Posterior cingulate gyrus (tissue), 11 donors: ENCODE results near the gene SLC23A3.

Experiments
- DNase-seq, 10 donors: peaks; one replicate each; pipeline versions ENCODE4 v3.0.0 to v3.0.0-alpha.2; 2020 to 2021; ENCODE audit warnings: mixed read lengths in 3 of 10
- intact Hi-C: fragments of 100-400 bp; cut with DNase I; formaldehyde crosslinking; loops from one replicate; pipeline ENCODE4 v1.15.1; 2023

SLC23A3 gene, protein sequence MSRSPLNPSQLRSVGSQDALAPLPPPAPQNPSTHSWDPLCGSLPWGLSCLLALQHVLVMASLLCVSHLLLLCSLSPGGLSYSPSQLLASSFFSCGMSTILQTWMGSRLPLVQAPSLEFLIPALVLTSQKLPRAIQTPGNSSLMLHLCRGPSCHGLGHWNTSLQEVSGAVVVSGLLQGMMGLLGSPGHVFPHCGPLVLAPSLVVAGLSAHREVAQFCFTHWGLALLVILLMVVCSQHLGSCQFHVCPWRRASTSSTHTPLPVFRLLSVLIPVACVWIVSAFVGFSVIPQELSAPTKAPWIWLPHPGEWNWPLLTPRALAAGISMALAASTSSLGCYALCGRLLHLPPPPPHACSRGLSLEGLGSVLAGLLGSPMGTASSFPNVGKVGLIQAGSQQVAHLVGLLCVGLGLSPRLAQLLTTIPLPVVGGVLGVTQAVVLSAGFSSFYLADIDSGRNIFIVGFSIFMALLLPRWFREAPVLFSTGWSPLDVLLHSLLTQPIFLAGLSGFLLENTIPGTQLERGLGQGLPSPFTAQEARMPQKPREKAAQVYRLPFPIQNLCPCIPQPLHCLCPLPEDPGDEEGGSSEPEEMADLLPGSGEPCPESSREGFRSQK

DNA sequence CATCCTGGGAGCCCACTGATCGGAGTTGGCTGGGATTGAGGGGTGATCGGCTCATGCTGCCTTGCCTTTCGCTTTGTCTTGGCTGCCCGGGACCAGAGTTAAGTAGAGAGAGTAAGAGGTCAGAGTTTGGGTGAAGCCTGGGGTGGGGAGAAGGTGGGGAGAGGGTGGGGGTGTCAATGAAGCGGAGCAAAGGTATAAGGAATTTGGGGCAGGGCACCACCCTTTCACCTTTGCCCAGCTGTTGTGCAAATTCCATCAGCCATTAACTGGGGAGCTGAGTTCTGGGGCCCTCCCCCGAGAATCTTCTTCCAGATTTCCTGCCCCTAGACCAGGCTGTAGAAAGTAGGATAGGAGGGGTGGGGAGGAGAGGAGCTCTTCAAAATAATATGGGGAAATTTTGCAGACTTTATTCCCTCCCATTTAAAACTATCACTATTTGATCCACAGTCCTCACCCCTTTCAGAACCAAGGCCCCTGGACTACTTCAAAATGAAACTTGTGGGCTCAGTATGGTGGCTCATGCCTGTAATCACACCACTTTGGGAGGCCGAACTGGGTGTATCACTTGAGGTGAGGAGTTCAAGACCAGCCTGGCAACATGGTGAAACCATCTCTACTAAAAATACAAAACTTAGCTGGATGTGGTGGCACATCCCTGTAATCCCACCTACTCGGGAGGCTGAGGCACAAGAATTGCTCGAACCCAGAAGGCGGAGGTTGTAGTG, at the start of gene SLC23A3:
Gene SLC23A3, minus strand, starts transcription at position 100 of the 725 bp plus-strand sequence. Its CDS starts 45 bp downstream, at position 55.
- DNase-seq: peak in 1 of 10 donors; percentile 51
- intact Hi-C loops: no loop called here

DNA sequence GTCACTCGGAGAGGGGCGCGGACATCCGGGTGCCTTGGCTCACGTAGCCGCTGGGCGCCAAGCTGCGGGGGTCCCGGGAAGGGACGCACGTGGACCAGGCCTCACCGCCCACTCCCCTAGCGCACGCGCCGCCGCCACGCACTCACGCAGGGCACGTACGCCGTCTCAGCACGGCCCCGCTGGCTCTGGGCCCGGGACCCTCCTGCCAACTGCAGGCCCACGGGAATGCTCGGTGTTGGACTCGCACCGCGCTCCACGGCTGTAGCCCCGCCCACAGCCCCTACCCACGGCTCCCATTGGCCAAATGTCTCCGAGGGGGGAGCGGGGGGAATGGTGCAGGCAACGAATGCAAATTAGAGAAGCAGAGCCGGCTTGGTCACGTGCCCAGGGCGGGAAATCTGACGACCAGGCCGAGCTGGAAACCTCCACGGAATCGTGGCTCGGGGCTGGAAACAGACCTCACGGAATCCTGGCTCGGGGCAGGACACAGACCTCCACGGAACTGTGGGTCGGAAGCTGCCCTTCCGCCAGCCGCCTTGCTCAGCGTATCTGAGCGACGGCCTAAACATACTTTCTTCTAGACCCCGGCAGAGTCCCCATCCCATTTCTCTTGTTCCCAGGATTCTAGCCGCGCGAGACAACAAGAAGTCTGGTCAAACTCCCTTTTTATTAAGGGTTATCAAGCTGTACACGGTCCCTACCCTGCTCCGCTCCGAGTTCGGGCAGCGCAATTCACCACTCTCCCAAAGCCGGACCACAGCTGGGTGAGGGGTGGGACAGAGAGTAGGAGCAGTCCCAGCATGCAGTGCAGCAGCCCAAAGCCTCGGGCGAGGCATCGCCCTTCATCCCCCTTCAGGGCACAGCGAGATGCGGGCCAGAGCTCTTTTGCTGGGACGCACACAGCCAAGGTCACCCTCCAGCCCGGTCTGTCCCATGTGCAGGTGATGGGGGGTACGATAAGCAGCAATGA, 49.2 kb upstream of the SLC23A3 start, which contains the start of gene ABCB6:
Gene ABCB6, minus strand, starts transcription at position 227 of the 970 bp plus-strand sequence. CDS start 285 bp downstream, outside the sequence.
- peak; percentile 96 to 100 (median 98) for DNase-seq
- intact Hi-C loops: loop anchor here (1.0 kb wide), 1 partner anchor 26 kb away; the partner anchor contains the start of genes GLB1L and STK16

DNA sequence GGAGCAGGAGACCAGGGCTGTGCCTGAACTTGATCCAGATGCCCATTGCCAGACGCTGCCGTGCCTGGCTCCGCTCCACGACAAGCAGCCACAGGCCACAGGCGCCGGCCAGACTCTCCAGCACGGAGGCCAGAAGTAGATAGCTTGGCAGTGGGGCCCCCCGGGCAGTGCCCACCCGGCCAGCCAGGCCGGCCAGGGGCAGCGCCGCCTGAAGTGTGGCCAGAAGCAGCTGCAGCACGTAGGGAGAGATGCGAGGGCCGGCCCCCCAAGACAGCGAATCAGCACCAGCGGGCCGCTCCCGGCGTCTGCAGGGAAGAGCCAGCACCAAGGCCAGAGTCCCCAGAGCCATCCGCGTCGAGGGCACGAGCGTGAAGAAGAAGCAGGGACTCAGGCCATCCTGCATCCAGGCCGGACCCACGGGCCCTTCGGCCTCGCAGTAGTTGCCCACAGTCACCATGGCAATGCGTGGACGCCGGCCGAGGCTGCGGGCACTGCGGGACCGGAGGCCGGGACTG, 48.4 kb upstream of the SLC23A3 start:
- intact Hi-C loops: loop anchor here (1.0 kb wide), 1 partner anchor 27 kb away; the partner anchor contains the start of genes GLB1L and STK16
- peak in 9 of 10 donors; percentile 17 to 94 (median 62) for DNase-seq

DNA sequence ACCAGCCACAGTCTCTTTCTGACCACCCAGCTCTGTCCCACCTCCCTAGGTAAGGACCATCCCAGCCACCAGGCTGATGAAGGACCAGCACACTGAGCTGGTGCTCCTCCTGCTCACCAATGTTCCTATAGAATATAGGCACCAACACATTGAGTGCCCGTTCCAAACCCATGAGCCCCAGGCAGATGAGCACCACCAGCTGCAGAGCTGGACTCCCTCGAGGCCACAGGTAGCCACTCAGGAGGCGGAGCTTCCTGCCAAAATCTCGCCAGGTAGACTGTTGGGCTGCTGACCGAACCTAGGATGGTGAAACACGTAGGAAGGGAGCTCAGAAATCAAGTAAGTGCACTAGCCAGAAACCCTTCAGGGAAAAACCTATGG, 46.7 kb upstream of the SLC23A3 start:
- peak in 1 of 10 donors; percentile 56 for DNase-seq
- intact Hi-C loops: no loop called here

DNA sequence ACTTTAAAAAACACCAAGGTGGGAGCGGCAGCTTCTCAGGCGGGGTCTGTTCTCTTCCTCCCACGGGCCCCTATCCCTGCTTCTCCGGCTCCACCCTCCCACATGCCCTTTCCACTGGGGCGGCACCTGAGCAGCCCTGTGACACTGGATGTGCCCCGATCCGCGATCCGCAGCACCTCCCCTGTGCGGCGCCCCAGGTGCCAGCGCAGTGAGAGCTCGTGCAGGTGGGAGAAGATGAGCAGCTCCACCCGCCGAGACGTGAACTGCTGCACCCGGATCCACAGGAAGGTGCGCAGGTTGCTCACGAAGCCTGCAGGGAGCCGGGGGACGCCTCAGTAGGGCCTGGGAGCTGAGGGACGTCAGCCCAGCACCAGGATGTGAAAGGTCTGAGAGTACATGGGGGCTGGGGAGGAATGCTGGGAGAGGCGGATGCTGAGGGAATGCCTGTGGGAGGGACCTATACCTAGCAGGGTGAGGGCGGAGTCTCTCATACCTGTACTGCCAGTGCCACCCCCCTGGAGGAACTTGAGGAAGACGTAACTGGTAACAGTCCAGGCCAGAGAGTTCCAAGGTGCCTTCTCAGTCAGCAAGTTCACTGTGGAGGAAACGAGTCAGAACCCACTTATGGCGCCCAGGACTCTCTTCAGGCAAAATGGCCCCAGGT, 46.2 kb upstream of the SLC23A3 start:
- peak in 1 of 10 donors; percentile 78 for DNase-seq
- intact Hi-C loops: no loop called here

DNA sequence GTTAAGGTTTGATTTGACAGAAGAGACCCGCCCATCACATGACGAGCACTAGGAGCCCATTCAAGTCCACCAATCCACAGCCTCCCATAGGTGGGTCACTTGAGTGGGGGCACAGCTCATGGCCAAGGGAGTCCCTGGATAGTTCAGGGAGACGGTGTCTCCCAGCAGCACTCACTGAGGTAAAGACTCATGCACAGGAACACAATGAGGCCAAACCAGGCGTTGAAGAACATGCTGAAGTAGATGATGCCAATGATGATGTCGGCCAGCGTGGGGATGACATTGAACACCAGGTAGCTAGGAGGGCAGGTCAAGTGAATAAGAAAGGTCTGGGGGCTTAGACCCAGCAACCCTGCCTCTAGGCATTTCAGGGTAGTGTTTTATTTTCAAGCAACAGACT, 45.0 kb upstream of the SLC23A3 start:
- DNase-seq: no peak
- intact Hi-C loops: no loop called here

DNA sequence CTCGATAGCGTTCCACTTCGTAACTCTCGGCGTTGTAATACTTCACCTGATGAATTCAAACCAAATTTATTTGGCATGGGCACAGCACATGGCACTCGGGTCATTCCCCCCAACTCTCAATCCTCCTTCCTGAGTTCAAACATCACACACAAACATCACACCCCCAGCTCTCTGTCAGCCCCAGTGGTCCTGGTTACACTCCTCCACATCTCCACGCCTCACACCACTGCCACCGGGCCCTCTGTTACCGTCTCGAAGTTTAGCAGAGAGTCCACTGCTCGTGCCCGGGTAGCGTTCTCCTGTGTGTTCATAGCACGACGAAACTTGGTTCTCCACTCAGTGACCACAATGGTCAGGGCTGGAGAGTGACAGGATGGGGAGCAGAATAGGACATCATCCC, 44.3 kb upstream of the SLC23A3 start:
- intact Hi-C loops: no loop called here
- peak in 1 of 10 donors; percentile 73 for DNase-seq

DNA sequence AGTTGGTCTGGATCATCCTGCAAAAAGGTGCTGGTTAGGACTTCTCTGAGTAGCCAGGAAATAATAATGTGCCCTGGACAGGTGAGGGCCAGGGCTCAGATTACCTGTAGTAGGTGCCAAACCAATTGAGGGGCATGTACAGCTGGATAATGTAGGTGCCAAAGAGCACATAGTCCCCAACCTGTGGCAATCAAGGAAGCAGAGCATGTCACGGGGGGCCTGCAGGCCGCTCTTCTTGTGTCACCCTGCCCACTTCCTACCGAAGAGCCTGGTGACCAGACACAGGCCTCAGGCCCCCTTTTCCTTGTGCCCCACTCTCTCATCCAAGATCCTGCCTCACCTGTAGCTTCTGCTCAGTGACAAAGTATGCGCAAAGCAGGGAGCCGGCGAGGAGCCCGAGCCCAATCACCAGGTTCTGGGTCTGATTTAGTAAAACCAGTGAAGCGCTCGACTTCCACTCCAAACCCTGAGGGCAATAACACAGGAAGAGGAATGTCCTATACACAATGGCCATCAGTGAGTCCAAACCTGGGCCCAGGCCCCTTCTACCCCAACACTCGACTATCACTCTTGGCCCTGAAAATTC, 43.8 kb upstream of the SLC23A3 start:
- intact Hi-C loops: no loop called here
- DNase-seq: peak in 1 of 10 donors; percentile 38

DNA sequence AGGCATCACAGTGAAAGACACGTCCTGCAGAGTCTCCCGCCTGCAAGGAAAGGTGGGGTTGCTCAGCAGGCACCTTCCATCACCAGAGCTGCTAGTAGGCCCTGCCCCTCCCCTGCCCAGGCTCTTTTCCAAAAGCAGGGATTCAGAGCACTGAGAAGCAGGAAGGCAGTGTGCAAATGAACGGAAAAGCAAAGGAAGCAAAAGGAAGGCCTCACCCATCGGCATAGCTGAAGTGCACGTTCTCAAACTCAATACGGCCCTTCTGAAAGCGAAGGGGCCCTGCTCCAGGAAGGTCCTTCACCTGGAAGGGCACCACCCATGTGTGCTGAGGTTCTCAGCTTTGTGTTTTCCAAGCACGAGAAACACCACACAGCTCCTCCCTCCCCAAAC, 43.2 kb upstream of the SLC23A3 start:
- intact Hi-C loops: no loop called here
- no peak for DNase-seq

DNA sequence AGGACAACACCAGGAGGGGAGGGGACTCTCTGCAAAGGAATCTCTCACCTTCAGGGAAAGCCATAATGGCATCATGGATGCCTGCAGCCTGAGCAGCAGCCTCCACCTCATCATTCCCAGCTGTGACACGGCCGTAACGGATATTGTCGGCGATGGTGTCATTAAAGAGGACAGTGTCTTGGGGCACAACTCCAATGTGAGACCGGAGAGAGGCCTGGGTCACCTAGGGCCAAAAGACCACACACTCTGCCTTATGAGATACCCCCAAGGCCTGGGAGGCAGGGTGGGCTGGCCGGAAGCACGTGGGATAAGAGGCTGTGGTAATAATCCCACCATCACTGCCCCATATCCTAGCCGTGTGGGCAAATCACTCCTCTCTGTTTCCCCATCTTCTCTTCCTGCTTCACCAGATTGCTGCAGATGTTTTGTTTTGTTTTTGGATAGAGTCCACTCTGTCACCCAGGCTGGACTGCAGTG, 41.1 kb upstream of the SLC23A3 start:
- intact Hi-C loops: no loop called here
- peak in 1 of 10 donors; percentile 56 for DNase-seq

DNA sequence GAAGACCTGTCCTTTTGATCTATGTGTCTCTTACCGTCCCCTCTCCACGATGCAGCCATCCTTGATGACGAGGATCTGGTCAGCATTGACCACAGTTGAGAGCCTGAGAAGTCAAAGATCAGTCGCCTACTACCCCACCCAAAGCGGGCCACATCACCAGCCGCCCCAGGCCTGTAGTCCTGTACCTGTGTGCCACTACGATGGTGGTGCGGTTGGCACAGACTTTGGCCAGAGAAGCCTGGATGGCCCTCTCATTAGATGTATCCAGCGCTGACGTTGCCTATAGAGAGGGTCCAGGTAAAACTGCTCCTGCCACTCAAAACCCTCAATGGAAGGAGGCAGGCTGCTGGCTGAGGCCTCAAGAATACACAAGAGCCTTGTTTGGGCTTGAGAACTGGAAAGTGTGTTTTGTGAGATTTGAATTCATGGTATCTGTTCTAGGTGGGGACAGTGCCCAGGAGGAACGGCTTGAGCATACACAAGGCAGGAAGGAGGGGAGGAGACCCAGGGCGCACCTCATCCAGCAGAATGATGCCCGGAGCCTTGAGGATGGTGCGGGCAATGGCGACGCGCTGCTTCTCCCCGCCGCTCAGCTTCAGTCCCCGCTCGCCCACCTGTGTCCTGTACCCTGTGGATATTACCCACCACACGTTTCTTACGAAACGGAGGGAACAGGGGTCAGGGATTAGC, 40.5 kb upstream of the SLC23A3 start:
- DNase-seq: peak in 1 of 10 donors; percentile 83
- intact Hi-C loops: no loop called here

DNA sequence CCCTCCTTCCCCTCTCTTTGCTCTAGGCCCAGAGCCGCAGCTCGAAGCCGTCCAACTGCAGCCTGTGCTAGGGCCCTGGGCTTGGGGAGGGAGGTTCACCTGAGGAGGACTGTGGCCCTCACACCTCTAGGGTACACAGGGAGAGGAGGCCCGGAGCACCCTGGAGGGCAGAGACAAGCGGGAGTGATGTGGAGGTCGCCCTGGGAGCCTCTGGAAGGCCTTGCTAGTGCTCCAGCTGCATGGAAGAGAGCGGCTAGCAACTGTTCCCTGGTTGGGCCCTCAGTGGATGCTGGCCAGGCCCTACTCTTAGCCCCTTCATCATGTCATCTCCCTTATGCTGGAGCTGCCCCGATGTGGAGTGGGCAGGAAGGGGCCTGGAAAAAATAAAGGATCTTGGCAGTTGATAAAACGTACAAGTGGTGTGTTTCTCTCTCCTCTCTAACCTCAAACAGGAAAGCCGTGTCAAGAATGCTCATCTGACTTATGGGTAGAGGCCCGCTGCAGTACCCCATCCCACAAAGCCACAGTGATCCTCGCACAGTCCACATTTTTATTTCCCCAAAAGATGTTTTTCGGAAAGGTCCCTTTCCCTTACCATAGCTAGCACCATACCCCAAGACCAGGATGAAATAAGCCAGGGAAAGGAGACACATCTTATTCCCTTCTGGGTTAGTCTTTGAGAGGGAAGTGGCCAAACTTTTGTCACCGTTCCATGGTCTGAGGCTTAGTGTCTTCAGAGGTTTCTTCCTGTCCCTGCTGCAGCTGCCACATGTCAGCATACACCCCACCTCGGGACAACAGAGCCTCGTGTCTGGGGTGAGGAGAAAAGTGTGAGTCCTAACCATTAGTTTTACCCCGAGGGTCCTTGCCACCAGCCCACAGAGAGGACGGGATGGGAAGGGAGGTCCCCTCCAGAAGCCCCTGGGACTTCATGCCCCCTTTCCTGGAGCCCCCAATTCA, 39.7 kb upstream of the SLC23A3 start:
- DNase-seq: peak in 1 of 10 donors; percentile 36
- intact Hi-C loops: no loop called here

DNA sequence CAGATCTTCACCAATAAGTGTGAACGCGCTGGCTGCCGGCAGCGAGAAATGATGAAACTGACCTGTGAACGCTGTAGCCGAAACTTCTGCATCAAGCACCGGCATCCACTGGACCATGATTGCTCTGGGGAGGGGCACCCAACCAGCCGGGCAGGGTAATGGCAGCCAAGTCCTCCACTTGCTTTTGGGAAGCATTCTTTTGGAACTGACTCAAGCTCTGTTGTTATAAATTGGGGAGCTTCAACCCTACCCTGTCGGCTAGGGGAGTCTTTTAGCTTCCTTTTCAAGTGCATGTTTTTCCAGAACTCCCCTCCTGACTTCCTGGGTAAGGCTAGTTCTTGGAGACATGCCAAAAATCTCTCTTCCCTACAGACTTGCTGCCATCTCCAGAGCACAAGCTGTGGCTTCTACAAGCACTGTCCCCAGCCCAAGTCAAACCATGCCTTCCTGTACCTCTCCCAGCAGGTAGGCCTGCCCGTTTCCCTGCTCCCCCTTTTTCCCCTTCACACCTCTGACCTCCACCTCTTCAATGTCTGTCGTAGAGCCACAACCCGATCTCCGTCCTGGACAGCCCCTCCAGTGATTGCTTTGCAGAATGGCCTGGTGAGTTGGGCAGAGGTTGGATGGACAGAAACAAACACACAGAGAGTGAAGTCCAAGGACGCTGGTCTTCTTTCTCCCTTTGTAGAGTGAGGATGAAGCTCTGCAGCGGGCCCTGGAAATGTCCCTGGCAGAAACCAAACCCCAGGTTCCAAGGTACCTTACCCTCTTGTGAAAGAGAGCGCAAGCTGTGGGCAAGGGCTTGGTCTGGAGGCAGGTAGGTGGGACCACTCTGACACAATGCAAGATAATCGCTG, 38.3 kb upstream of the SLC23A3 start:
- intact Hi-C loops: loop anchor here (2.0 kb wide), 1 partner anchor 29 kb away; the partner anchor contains the start of gene RETREG2
- peak in 1 of 10 donors; percentile 86 for DNase-seq

DNA sequence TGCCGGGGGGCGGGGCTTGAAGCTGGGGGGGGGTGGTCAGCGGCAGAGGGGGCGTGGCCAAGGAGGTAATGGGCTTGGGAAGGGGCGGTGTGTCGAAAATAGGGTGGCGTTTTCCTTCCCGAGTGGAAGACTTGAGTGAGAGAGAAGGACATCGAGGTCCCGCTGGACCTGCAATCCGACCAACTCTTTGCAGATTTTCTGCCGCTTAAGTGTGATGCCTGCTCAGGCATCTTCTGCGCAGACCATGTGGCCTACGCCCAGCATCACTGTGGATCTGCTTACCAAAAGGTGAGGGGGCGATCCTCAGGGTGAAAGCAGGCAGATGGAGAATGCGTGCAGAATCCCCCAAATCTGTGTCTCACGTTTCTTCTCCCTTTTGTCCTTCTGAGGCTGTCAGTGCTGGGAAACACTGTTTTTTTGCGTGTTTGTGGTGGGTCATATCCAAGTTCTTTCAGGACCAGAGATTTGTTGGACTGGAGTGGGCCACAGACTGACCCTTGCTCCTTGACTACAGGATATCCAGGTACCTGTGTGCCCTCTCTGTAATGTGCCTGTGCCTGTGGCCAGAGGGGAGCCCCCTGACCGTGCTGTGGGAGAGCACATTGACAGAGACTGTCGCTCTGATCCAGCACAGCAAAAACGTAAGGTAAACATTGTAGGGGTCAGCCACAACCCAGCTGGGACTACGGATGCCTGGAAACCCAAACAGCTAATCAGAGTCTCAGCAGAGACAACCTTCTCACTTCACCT, 37.5 kb upstream of the SLC23A3 start:
- DNase-seq: peak in 2 of 10 donors; percentile 77 to 87
- intact Hi-C loops: loop anchor here (2.0 kb wide), 1 partner anchor 29 kb away; the partner anchor contains the start of gene RETREG2
